NCI-H748 treated with DMSO at 0.1 percent for 48 hours (cell line): ENCODE measurements around the gene ATP1A3.
"Not testable (repeated sequence)": the region's sequence is repeated elsewhere in the genome, so short reads cannot be mapped to it uniquely, and the experiment has no call there.

Experiments used
- DNase-seq: peaks from one replicate; lab custom pipeline; 2025; lab: John Stamatoyannopoulos, UW

The ATP1A3 gene

GRCh38 chr19:41993612-41994483 is at the start of gene ATP1A3:
ATP1A3 (minus strand) TSS chr19:41994230; CDS start chr19:41994076, 154 bp downstream.
- DNase-seq = peak; percentile 77

DNA sequence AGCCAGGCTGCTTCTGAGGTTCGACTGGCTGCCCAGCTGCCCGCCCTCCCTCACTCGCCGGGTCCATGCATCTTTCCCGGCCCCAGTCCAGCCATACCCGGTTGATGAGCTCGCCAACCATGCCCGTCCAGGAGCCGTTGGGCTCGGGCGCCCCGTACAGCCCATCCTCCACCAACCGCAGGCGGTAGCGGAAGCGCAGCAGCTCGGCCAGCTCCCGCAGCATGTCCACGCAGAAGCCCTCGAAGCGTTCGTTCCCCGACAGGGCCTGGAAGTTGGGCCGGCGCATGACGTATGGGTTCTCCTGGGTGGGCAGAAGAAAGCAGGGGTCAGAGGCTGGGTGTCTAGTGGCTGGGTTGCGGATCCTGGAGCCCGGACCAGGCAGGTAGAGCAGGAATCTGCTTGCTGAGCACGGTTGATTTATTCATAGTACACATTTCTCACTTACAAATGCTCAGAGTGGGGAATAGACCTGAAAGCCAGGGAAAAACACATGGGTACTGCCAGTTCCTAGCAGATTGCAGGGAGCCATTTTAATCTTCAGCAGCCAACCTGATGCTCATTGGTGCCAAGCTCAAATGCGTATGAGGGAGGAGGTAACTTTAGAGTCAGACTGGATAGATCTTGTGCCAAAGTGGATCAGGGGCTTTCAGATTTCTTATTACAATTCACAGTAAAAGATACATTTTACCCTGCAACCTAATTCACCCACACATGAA is 48.6 kb upstream of the ATP1A3 start:
- no peak for DNase-seq

- not testable (repeated sequence) for DNase-seq
These were observed 46.5 kb upstream of the ATP1A3 start for GRCh38 chr19:42040491-42040890.

GRCh38 chr19:42040031-42040430 is 46.0 kb upstream of the ATP1A3 start:
- no peak for DNase-seq

DNA sequence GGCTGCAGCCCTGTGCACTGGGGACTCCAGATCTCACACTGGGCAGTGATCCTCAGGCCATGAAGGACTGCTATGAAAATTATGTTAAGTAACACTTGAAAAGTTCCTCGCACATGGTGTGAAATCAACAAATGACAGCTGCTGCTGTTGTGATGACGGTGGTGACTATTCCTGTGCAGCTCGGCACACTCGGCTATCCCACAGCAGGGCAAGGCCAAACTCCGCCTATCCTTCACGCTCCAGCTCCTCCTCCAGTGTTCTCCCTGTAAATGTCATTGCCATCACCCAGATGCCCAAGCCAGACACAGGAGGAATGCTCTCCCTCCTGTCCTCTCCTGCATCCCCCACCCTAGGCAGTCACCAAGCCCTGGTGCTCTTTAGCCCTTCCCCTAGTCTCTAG is 44.6 kb upstream of the ATP1A3 start:
- DNase-seq = no peak

GRCh38 chr19:42037649-42038048 is 43.6 kb upstream of the ATP1A3 start:
- no peak for DNase-seq

GRCh38 chr19:42034640-42035391 is 40.8 kb upstream of the ATP1A3 start:
- DNase-seq = peak; percentile 47

DNA sequence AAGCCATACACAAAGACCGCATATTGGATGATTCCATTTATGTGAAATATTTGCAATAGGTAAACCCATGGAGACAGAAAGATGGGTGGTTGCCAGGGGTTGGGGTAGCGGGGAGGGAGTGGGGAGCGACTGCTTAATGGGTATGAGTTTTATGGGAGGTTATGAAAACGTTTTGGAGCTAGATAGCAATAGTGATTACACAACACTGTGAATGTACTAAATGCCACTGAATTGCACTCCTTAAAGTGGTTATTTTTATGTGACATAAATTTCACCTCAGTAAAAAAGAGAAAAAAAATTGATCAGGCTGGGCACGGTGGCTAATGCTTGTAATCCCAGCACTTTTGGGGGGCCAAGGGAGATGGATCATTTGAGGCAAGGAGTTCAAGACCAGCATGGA is 39.4 kb upstream of the ATP1A3 start:
- no peak for DNase-seq

GRCh38 chr19:42032431-42032830 is 38.4 kb upstream of the ATP1A3 start:
- DNase-seq = peak; percentile 98

DNA sequence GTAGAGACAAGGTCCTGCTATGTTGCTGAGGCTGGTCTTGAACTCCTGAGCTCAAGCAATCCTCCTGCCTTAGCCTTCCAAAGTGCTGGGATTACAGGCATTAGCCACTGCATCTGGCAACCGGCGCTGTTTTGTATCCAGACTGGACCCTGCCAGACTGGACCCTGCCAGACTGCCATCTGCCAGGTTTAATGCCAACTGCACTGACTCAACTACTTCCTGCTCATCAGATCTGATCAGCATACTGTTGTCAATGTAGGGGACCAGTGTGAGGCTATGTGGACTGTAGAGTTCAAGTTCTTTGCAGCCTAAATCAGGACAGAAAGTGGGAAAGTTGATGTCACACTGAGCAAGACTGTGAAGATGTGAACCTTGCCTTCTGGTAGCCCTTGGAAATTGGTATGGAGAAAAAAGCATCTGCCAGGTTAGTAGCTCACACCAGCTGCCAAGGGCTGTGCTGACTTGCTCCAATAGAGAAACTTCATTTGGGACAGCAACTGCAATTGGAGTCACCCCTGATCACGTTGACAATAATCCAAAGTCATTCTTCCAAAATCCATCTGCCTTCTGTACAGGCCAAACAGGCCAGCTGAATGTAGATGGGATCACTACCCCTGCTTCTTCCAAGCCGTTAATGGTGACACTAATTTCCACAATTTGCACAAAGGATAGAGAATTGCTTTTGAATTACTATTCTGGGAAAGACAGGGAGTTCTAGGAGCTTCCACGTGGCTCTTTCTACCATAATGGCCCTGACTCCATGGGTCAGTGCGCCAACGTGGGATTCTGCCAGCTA is 36.8 kb upstream of the ATP1A3 start:
- DNase-seq = no peak

- peak; percentile 20 for DNase-seq
These were observed 34.5 kb upstream of the ATP1A3 start for GRCh38 chr19:42028304-42029216.

DNA sequence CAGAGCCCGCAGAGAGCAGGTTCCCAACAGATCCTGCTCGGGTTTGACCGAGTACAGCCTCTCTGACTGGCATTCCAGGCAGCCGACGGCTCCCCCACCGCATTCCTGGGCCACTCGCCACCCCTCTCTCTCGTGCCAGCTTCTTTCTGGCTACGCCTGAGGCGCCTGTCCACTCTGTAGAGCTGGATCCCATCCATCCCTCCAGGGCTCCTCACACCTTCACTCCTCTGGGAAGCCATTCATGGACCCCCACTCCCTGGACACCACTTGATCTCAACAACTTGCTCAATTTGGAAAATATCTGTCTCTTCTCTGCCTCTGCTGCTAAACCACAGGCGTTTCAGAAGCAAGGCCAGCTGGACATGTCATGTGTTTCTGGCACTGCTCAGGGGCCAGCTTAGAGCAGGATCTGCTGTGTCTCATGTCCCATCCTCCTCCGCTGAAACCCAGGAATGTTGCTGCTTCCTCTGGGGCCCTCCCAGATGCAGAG is 30.6 kb upstream of the ATP1A3 start:
- DNase-seq = no peak

DNA sequence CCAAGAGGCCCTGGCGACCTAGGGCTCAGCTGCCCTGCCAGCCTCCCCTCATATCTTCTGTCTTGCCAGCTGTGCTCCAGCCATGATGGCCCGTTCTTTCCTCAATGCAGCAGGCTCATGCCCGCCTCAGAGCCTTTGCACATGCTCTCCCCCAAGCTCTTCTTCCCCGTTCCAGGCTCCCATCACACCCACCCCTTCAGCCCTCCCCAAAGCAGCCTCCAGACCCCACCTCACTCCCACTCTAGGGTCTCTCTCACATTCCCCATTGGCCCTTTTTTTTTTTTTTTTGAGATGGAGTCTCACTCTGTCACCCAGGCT is 29.9 kb upstream of the ATP1A3 start:
- no peak for DNase-seq

- no peak for DNase-seq
These were observed 29.3 kb upstream of the ATP1A3 start for GRCh38 chr19:42023121-42023942.

DNA sequence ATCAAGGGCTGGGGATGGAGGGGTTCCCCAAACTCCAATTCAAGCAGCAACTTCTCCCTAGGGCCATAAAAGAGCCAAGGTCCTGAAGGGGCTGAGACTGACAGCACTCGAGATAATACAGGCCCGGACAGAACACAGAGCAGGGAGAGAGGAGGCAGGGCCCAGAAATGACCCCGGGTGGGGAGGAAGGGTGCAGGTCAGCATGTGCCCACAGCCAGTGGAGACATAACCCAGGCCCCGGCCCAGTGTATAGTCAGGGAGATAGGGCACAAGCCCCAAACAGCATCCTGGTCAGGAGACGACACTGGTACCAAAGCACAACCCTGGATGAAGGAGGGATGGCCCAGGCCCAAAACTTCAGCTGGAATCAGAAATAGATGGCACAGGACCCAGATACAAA is 28.6 kb upstream of the ATP1A3 start:
- DNase-seq = no peak

GRCh38 chr19:42021185-42021584 is 27.2 kb upstream of the ATP1A3 start:
- no peak for DNase-seq

DNA sequence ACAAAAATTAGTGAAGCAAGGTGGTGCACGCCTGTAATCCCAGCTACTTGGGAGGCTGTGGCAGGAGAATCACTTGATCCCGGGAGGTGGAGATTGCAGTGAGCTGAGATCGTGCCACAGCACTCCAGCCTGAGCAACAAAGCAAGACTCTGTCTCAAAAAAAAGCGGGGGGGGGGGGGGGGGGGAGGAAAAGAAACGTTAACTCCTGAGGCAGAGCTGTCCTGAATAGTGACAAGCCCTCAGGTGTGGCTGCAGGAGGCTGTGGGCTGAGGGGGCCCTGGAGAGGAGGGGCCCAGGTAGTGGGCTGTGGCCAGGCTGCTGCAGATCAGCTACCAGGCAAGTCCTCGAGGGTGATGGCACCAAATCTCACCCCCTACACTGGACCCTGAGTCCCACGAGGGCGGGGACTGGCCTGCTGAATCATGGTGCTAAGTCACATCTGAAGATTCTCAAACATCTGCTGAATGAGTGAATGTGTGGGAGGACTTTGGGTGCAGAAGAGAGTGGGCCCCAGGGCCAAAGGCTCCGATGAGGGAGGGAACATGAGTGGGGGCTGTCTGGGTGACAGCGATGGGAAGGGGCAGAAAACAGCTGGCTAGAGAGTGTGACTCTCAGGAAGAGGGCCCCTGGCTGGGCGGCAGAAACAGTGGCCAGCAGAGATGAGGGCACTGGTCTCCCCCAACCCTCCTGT is 24.6 kb upstream of the ATP1A3 start:
- DNase-seq = no peak

DNA sequence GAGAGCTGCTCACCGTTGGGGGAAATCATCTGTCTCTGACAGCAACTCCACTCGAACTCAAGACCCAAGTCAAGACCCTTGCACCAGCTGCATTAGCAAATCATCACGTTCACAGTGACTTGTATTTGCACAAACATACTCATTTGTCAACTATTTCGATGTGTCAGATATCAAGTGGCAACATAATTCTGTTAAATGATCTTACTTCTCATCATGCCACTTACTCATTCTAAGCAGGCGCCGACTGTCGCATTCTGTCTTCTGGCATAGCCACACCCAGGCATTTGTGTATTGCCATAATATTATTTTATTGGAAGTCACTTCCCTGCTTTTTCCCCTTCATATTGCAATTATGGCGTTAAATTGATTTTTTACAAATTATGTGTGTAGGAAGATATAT is 23.0 kb upstream of the ATP1A3 start:
- DNase-seq = no peak

DNA sequence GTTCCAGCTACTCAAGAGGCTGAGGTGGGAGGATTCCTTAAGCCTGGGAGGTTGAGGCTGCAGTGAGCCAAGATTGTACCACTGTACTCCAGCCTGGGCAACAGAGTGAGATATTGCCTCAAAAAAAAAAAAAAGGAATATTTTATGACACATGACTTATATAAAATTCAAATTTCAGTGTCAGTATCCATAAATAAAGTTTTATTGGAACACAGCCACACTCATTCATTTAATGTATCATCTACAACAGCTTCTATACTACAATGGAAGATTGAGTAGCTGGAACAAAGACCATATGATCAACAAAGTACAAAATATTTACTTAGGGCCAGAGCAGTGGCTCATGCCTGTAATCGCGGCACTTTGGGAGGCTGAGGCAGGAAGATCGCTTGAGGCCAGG is 18.7 kb upstream of the ATP1A3 start:
- not testable (repeated sequence) for DNase-seq
